Mesendoderm (in vitro differentiated cells): Measurements from ENCODE around the gene SYNE2.

Source experiments
- DNase-seq: peaks from one replicate; pipeline ENCODE4 v3.0.0; 2013
- H2AK5ac ChIP-seq: 2 replicates; pipeline ENCODE4 v1.6.1; 2013; ENCODE audit warnings: low read length, inconsistent platforms
- H2BK120ac ChIP-seq: 2 replicates; pipeline ENCODE4 v1.6.1; 2013; ENCODE audit warnings: low read depth, mild to moderate bottlenecking, low read length, moderate library complexity, mixed read lengths
- H2BK15ac ChIP-seq: replicated peaks from 2 replicates; pipeline ENCODE4 v1.6.1; 2013; ENCODE audit warnings: low read depth, mild to moderate bottlenecking, moderate library complexity
- H2BK5ac ChIP-seq: 2 replicates; pipeline ENCODE4 v1.6.1; 2013; ENCODE audit warnings: low read length, inconsistent platforms
- H3K18ac ChIP-seq: 2 replicates; pipeline ENCODE4 v1.6.1; 2013; ENCODE audit warnings: mild to moderate bottlenecking, low read length, mixed read lengths
- H3K23ac ChIP-seq: one replicate; pipeline ENCODE4 v1.6.1; 2013; ENCODE audit warnings: low read length
- H3K27ac ChIP-seq: 2 replicates; pipeline ENCODE4 v1.5.1; 2013; ENCODE audit warnings: low read depth, mild to moderate bottlenecking, inconsistent platforms, low read length, moderate library complexity
- H3K27me3 ChIP-seq: 2 replicates; pipeline ENCODE4 v1.6.1; 2013; ENCODE audit warnings: low read length, control low read depth, mild to moderate bottlenecking, inconsistent platforms; ENCODE audit not compliant: insufficient read depth, poor library complexity
- H3K36me3 ChIP-seq: 2 replicates; pipeline ENCODE4 v1.6.1; 2013; ENCODE audit warnings: low read length, inconsistent platforms; ENCODE audit not compliant: control insufficient read depth, insufficient read depth
- H3K4ac ChIP-seq: one replicate; pipeline ENCODE4 v1.6.1; 2013; ENCODE audit warnings: low read depth, mild to moderate bottlenecking, low read length, moderate library complexity
- H3K4me1 ChIP-seq: 2 replicates; pipeline ENCODE4 v1.6.1; 2013; ENCODE audit warnings: low read depth, low read length, inconsistent platforms; ENCODE audit not compliant: control insufficient read depth
- H3K4me2 ChIP-seq: 2 replicates; pipeline ENCODE4 v1.6.1; 2013; ENCODE audit warnings: low read length
- H3K4me3 ChIP-seq: 2 replicates; pipeline ENCODE4 v1.5.1; 2013; ENCODE audit warnings: mild to moderate bottlenecking, low read length
- H3K56ac ChIP-seq: one replicate; pipeline ENCODE4 v1.6.1; 2013; ENCODE audit warnings: low read length
- H3K79me1 ChIP-seq: 2 replicates; pipeline ENCODE4 v1.6.1; 2013; ENCODE audit warnings: low read length, inconsistent platforms
- H3K79me2 ChIP-seq: 2 replicates; pipeline ENCODE4 v1.6.1; 2013; ENCODE audit warnings: mild to moderate bottlenecking, low read length; ENCODE audit not compliant: control insufficient read depth, insufficient read depth
- H3K9ac ChIP-seq: 2 replicates; pipeline ENCODE4 v1.6.1; 2013; ENCODE audit warnings: low read length, inconsistent platforms
- H4K5ac ChIP-seq: one replicate; pipeline ENCODE4 v1.6.1; 2013; ENCODE audit warnings: low read length
- H4K8ac ChIP-seq: one replicate; pipeline ENCODE4 v1.6.1; 2013; ENCODE audit warnings: low read depth, mild to moderate bottlenecking, control low read depth, low read length, moderate library complexity
- WGBS: extraction: QIAGEN DNeasy Blood & Tissue Kit; methylation state at CpG from one replicate; pipeline ENCODE4 v1.1.7; 2013; ENCODE audit warnings: low lambda C conversion rate, missing lambda C conversion rate; ENCODE audit not compliant: insufficient coverage; ENCODE audit errors: extremely low coverage; 5-methylcytosine and 5-hydroxymethylcytosine counted together

SYNE2 gene

DNA sequence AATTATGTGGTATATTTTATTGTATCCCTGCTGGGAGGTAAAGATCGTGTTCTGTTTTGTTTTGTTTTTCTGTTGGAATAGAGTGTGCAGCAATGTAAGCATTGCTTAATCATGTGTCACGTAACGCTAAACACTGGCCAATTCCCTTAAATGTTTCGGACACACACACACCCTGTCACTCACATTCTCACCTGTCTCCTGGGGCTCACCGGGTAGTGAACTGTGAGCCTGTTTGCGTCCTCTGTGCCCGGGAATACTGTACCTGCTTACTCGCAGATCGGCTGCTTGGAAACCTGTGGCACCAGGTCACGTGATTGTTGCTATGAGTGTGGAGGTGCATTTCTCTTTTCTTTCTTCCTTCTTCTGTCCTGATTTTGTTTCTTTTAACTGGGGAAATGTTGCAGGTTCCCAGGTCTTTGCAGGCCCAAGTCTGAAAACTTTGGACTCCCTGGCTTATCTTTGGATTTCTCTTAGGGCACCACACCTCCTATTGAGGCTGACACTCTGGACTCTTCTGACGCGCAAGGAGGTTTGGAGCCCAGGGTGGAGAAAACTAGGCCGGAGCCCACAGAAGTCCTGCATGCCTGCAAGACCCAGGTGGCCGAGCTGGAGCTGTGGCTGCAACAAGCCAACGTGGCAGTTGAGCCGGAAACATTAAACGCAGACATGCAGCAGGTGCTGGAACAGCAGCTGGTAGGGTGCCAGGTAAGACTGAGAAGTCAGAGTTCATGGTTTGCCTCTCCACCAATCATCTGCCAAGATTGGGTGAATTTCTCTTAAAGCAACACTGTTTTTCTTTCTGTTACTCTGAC lies 260.3 kb downstream of the SYNE2 start:
- H2BK120ac ChIP-seq, result no peak overlapping the region
- H4K8ac ChIP-seq, result no peak overlapping the region
- no peak overlapping the region for H3K4me3 ChIP-seq
- H4K5ac ChIP-seq, result no peak overlapping the region
- no peaks in the 10 kb centered on the region for H3K79me1 ChIP-seq
- H3K4me2 ChIP-seq, result no peak overlapping the region
- no peak overlapping the region for H2AK5ac ChIP-seq
- no peak overlapping the region for H2BK15ac ChIP-seq
- WGBS, result no CpG with 5 or more reads among the region's 17 CpGs
- H3K4me1 ChIP-seq, result no peaks in the 10 kb centered on the region
- H3K23ac ChIP-seq, result no peak overlapping the region
- H3K56ac ChIP-seq, result no peak overlapping the region
- H3K4ac ChIP-seq, result no peak overlapping the region
- no peaks in the 10 kb centered on the region for H3K27me3 ChIP-seq
- H2BK5ac ChIP-seq, result no peak overlapping the region
- H3K36me3 ChIP-seq, result no peaks in the 10 kb centered on the region
- H3K9ac ChIP-seq, result no peak overlapping the region
- no peak overlapping the region for H3K18ac ChIP-seq
- no peak overlapping the region for H3K27ac ChIP-seq
- no peaks in the 10 kb centered on the region for H3K79me2 ChIP-seq
- no peak for DNase-seq

DNA sequence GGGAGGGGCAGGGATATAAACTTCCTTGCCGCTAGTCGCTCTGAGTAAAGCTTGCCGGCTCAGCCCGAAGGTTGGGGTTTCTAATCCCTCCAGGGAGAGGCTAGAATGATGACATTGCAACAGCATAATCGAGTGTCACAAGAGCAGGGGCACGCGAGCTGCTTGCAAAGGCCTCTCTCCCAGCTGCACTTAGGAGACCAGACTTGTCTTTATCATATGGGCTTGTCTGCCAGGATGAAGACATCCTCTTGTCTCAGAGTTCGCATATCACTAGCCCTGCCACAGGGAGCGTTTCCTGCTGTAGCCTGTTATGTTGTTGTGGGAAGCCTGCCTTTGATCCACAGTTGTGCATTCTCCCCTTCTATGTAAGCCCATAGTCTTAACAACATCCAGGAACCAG lies 261.4 kb downstream of the SYNE2 start:
- Histone ChIP-seq H3K9ac (no peak overlapping the region), H3K4me2 (no peak overlapping the region), H3K4me1 (no peaks in the 10 kb centered on the region), H3K18ac (no peak overlapping the region), H2AK5ac (no peak overlapping the region), H2BK15ac (no peak overlapping the region), H3K4ac (no peak overlapping the region), H3K23ac (no peak overlapping the region), H3K36me3 (no peaks in the 10 kb centered on the region), H3K27me3 (no peaks in the 10 kb centered on the region), H2BK120ac (no peak overlapping the region), H2BK5ac (no peak overlapping the region), H3K4me3 (no peak overlapping the region), H3K27ac (no peak overlapping the region), H3K79me2 (no peaks in the 10 kb centered on the region), H3K56ac (no peak overlapping the region), H4K8ac (no peak overlapping the region), H3K79me1 (no peaks in the 10 kb centered on the region), H4K5ac (no peak overlapping the region)
- no CpG with 5 or more reads among the region's 9 CpGs for WGBS
- DNase-seq, result peak; percentile 78

DNA sequence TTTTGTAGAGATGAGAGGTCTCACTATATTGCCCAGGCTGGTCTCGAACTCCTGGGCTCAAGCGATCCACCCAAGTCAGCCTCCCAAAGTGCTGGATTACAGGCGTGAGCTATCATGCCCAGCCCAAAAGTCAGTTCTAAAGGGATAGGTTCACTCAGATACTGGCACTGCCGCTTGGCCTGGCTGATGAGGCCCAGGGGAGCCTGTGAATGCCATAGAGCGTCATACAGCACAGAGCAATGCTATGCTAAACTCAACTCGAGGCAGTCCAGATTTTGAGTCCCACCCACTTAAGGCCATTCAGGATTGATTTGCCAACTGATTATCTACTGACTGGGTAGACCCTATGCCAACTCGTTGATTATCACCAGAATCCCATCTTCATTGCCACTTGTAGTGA lies 262.0 kb downstream of the SYNE2 start:
- Histone ChIP-seq H3K36me3 (no peaks in the 10 kb centered on the region), H3K9ac (no peak overlapping the region), H3K4me2 (no peak overlapping the region), H3K79me1 (no peaks in the 10 kb centered on the region), H3K27ac (no peak overlapping the region), H3K27me3 (no peaks in the 10 kb centered on the region), H3K56ac (no peak overlapping the region), H2BK5ac (no peak overlapping the region), H2BK120ac (no peak overlapping the region), H3K79me2 (no peaks in the 10 kb centered on the region), H3K18ac (no peak overlapping the region), H4K5ac (no peak overlapping the region), H3K4ac (no peak overlapping the region), H3K23ac (no peak overlapping the region), H3K4me3 (no peak overlapping the region), H3K4me1 (no peaks in the 10 kb centered on the region), H2AK5ac (no peak overlapping the region), H4K8ac (no peak overlapping the region), H2BK15ac (no peak overlapping the region)
- no peak for DNase-seq
- no CpG with 5 or more reads among the region's 7 CpGs for WGBS

DNA sequence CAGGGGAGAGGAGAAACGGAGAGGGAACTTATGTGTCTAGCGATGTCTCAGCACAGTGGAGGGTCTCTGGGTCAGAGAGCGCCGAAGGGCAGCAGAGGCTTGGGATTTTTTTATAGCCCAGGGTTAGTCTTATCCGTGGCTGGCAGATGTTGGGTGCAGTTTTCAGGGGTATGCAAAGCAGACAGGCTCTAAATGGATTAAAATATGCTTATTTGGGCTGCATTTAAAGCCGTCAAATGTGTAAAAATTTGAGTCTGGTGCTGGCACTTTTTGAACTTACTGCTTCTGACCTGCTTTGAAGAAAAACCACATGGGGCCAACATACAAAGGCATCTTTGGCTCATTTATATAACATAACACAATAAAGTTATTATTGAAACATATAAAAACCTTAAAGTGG lies 262.6 kb downstream of the SYNE2 start:
- Histone ChIP-seq H4K5ac (no peak overlapping the region), H3K56ac (no peak overlapping the region), H3K4me2 (no peak overlapping the region), H4K8ac (no peak overlapping the region), H3K18ac (no peak overlapping the region), H2BK5ac (no peak overlapping the region), H3K36me3 (no peaks in the 10 kb centered on the region), H3K9ac (no peak overlapping the region), H2BK120ac (no peak overlapping the region), H3K79me1 (no peaks in the 10 kb centered on the region), H3K23ac (no peak overlapping the region), H3K27ac (no peak overlapping the region), H3K4me3 (no peak overlapping the region), H3K27me3 (no peaks in the 10 kb centered on the region), H3K4ac (no peak overlapping the region), H2BK15ac (no peak overlapping the region), H2AK5ac (no peak overlapping the region), H3K79me2 (no peaks in the 10 kb centered on the region), H3K4me1 (no peaks in the 10 kb centered on the region)
- no CpG with 5 or more reads among the region's 6 CpGs for WGBS
- DNase-seq, result no peak

- Histone ChIP-seq H2BK5ac (no peak overlapping the region), H3K79me2 (no peaks in the 10 kb centered on the region), H3K9ac (no peak overlapping the region), H3K36me3 (no peaks in the 10 kb centered on the region), H3K56ac (no peak overlapping the region), H3K27ac (no peak overlapping the region), H3K18ac (no peak overlapping the region), H3K4ac (no peak overlapping the region), H4K8ac (no peak overlapping the region), H3K4me2 (no peak overlapping the region), H3K23ac (no peak overlapping the region), H3K4me3 (no peak overlapping the region), H3K4me1 (no peaks in the 10 kb centered on the region), H4K5ac (no peak overlapping the region), H2BK120ac (no peak overlapping the region), H2BK15ac (no peak overlapping the region), H3K27me3 (no peaks in the 10 kb centered on the region), H2AK5ac (no peak overlapping the region), H3K79me1 (no peaks in the 10 kb centered on the region)
- DNase-seq, result no peak
- 100% methylated on average over 1 of the region's 11 CpGs for WGBS
Measured at GRCh38 chr14:64117671-64118402, 265.0 kb downstream of the SYNE2 start.
